ENCODE measurements around the gene SLC22A23.

Gene SLC22A23

DNA sequence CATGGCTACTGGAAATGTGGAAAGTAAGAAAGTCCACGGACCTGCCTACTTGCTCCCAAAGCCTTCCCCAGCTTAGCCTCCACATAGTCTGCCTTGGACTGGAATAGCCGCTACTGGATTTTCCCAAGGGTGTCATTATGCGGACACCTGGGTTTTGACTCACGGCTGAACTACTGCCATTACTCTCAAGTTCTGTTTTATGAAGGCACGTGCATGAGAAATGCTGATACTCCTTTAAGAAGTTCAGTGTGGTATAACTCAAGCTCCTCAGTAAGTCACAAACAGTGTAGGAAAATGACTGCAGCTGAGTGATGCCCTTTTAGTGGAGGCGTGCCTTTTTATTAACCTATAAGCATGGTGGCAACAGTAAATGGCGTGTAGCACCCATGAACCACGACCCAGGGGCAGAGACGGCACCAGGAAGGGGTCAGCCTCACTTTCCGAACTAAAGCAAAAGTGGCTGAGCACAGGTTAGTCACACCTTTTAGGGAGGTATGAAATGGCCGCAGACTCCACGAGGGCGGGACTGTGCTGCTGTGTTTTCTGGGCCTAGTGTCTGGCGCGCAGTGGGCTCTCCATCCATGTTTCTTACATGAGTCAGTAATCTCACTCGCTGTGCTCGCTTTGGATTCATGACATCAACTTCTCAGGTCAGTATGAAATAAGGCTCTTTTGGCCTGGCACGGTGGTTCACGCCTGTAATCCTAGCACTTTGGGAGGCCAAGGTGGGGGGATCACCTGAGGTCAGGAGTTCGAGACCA lies 174.2 kb downstream of the SLC22A23 start:
- Histone ChIP-seq H3K27ac (ENCODE audit: low read length) (no peak overlapping the region), H3K27me3 (replicated peaks; ENCODE audit: insufficient read depth, low read length) (no peaks in the 10 kb centered on the region), H3K4me1 (ENCODE audit: low read length) (no peaks in the 10 kb centered on the region; the same call in 1 of the 2 replicates), H3K4me2 (ENCODE audit: low read depth, low read length) (no peak overlapping the region), H2AFZ (ENCODE audit: low read length) (no peak overlapping the region), H3K79me2 (ENCODE audit: low read length) (no peaks in the 10 kb centered on the region), H3F3A (ENCODE audit: insufficient read depth, low read length) (no peaks in the 10 kb centered on the region; the same call in 1 of the 2 replicates), H4K20me1 (ENCODE audit: insufficient read depth, low read length) (no peaks in the 10 kb centered on the region), H3K36me3 (replicated peaks; ENCODE audit: insufficient read depth, low read length) (no peaks in the 10 kb centered on the region), H3K9me2 (replicated peaks; ENCODE audit: insufficient read depth, low read length) (no peaks in the 10 kb centered on the region), H3K9ac (ENCODE audit: low read length) (no peak overlapping the region), H3K9me3 (replicated peaks; ENCODE audit: insufficient read depth, low read length) (no peaks in the 10 kb centered on the region), H3K4me3 (ENCODE audit: low read length) (no peak overlapping the region)
- DNase-seq: no peak
- TF ChIP-seq EZH2 (optimal IDR thresholded peaks at IDR 0.05; ENCODE audit: low read depth, low read length): no peak
- TF ChIP-seq EZH2phosphoT487 (IDR thresholded peaks at IDR 0.05; ENCODE audit: low read length): no peak
- no peak for TF ChIP-seq CTCF (IDR thresholded peaks at IDR 0.05; ENCODE audit: low read length)

- Histone ChIP-seq H3K4me1 (ENCODE audit: low read length) (no peaks in the 10 kb centered on the region; the same call in 1 of the 2 replicates), H3K4me2 (ENCODE audit: low read depth, low read length) (no peak overlapping the region), H3K27ac (ENCODE audit: low read length) (no peak overlapping the region), H4K20me1 (ENCODE audit: insufficient read depth, low read length) (no peaks in the 10 kb centered on the region), H3K79me2 (ENCODE audit: low read length) (no peaks in the 10 kb centered on the region), H3F3A (ENCODE audit: insufficient read depth, low read length) (no peaks in the 10 kb centered on the region; the same call in 1 of the 2 replicates), H3K27me3 (replicated peaks; ENCODE audit: insufficient read depth, low read length) (no peaks in the 10 kb centered on the region), H3K9me2 (replicated peaks; ENCODE audit: insufficient read depth, low read length) (no peaks in the 10 kb centered on the region), H3K36me3 (replicated peaks; ENCODE audit: insufficient read depth, low read length) (no peaks in the 10 kb centered on the region), H3K9me3 (replicated peaks; ENCODE audit: insufficient read depth, low read length) (no peaks in the 10 kb centered on the region), H3K4me3 (ENCODE audit: low read length) (no peak overlapping the region), H3K9ac (ENCODE audit: low read length) (no peak overlapping the region), H2AFZ (ENCODE audit: low read length) (no peak overlapping the region)
- no peak for DNase-seq
- TF ChIP-seq EZH2 (optimal IDR thresholded peaks at IDR 0.05; ENCODE audit: low read depth, low read length): no peak
- TF ChIP-seq CTCF (IDR thresholded peaks at IDR 0.05; ENCODE audit: low read length): no peak
- TF ChIP-seq EZH2phosphoT487 (IDR thresholded peaks at IDR 0.05; ENCODE audit: low read length): no peak
Observed at GRCh38 chr6:3281631-3282475, 175.0 kb downstream of the SLC22A23 start.

GRCh38 chr6:3280866-3281465 lies 175.9 kb downstream of the SLC22A23 start:
- no peak for DNase-seq
- TF ChIP-seq CTCF (IDR thresholded peaks at IDR 0.05; ENCODE audit: low read length) (no peak), EZH2phosphoT487 (IDR thresholded peaks at IDR 0.05; ENCODE audit: low read length) (no peak), EZH2 (optimal IDR thresholded peaks at IDR 0.05; ENCODE audit: low read depth, low read length) (no peak)
- no peak overlapping the region for H3K4me2 ChIP-seq (ENCODE audit: low read depth, low read length)
- H3F3A ChIP-seq (ENCODE audit: insufficient read depth, low read length): no peaks in the 10 kb centered on the region; the same call in 1 of the 2 replicates
- H3K27me3 ChIP-seq (replicated peaks; ENCODE audit: insufficient read depth, low read length): no peaks in the 10 kb centered on the region
- no peaks in the 10 kb centered on the region for H3K9me3 ChIP-seq (replicated peaks; ENCODE audit: insufficient read depth, low read length)
- no peaks in the 10 kb centered on the region; the same call in 1 of the 2 replicates for H3K4me1 ChIP-seq (ENCODE audit: low read length)
- no peaks in the 10 kb centered on the region for H3K9me2 ChIP-seq (replicated peaks; ENCODE audit: insufficient read depth, low read length)
- no peak overlapping the region for H3K27ac ChIP-seq (ENCODE audit: low read length)
- H4K20me1 ChIP-seq (ENCODE audit: insufficient read depth, low read length): no peaks in the 10 kb centered on the region
- H3K36me3 ChIP-seq (replicated peaks; ENCODE audit: insufficient read depth, low read length): no peaks in the 10 kb centered on the region
- no peak overlapping the region for H2AFZ ChIP-seq (ENCODE audit: low read length)
- no peak overlapping the region for H3K9ac ChIP-seq (ENCODE audit: low read length)
- H3K79me2 ChIP-seq (ENCODE audit: low read length): no peaks in the 10 kb centered on the region
- H3K4me3 ChIP-seq (ENCODE audit: low read length): no peak overlapping the region

Measured in MM.1S (cell line).